Calu3 (cell line): ENCODE data around the gene EP400. TPM values are rescaled to one million over a fixed set of nuclear protein-coding genes. Genes with fewer than 3 reads are reported as not detected.

ENCODE experiments used
- BruUV-seq: library from RNA; stranded (reverse); fragments of 400-500 nt; replicated peaks from 2 replicates; lab custom pipeline; 2021; lab: Mats Ljungman, UMichigan
- CTCF ChIA-PET: fragments of 300-600 bp; sonication (Branson Sonifier 250); formaldehyde crosslinking; loops from one replicate; lab custom pipeline; 2022; ENCODE audit warnings: antibody characterized with exemption; lab: Charles Lee
- DNase-seq: peaks from one replicate; pipeline ENCODE4 v3.0.0; 2022
- H3K27ac Mint-ChIP-seq: one replicate; pipeline ENCODE4 v1.8.0; 2022; ENCODE audit warnings: mixed read lengths; ENCODE audit not compliant: unreplicated experiment
- H3K27me3 Mint-ChIP-seq: one replicate; pipeline ENCODE4 v1.8.0; 2022; ENCODE audit warnings: mixed read lengths; ENCODE audit not compliant: unreplicated experiment
- H3K36me3 Mint-ChIP-seq: one replicate; pipeline ENCODE4 v1.8.0; 2022; ENCODE audit warnings: mild to moderate bottlenecking, moderate library complexity, mixed read lengths; ENCODE audit not compliant: insufficient read depth, unreplicated experiment
- H3K4me1 Mint-ChIP-seq: one replicate; pipeline ENCODE4 v1.8.0; 2022; ENCODE audit warnings: mild to moderate bottlenecking, low read depth, mixed read lengths; ENCODE audit not compliant: unreplicated experiment
- H3K4me3 Mint-ChIP-seq: one replicate; pipeline ENCODE4 v1.8.0; 2022; ENCODE audit warnings: mild to moderate bottlenecking, low read depth, moderate library complexity, mixed read lengths; ENCODE audit not compliant: unreplicated experiment
- H3K9me3 Mint-ChIP-seq: one replicate; pipeline ENCODE4 v1.8.0; 2022; ENCODE audit warnings: low read depth, mixed read lengths; ENCODE audit not compliant: unreplicated experiment
- intact Hi-C: fragments of 100-400 bp; cut with micrococcal nuclease; formaldehyde crosslinking; loops from one replicate; pipeline ENCODE4 v1.10.0; 2022; ENCODE audit not compliant: unreplicated experiment
- total RNA-seq: library from RNA; stranded (reverse); gene quantifications from 2 replicates; pipeline ENCODE4 v1.2.3, GENCODE V29; 2022
- TF ChIP-seq, protein P1 (sequence below): fragments of 200-600 bp; IDR thresholded peaks from one replicate; pipeline ENCODE4 v1.8.0; 2022; ENCODE audit warnings: antibody characterized with exemption; ENCODE audit not compliant: unreplicated experiment

EP400 gene
- total RNA-seq, 1 experiment from 2014 or later = 88.7 TPM

- Mint-ChIP-seq H3K36me3 (peaks cover 43% of the 10 kb centered on the region), H3K9me3 (no peaks in the 10 kb centered on the region), H3K27me3 (no peaks in the 10 kb centered on the region), H3K4me3 (no peak overlapping the region), H3K4me1 (no peaks in the 10 kb centered on the region), H3K27ac (no peak overlapping the region)
- BruUV-seq = no TSS peak
- no peak for DNase-seq
- intact Hi-C loops = no loop called here
- CTCF ChIA-PET = no interaction called here
- TF ChIP-seq, protein P1, sequence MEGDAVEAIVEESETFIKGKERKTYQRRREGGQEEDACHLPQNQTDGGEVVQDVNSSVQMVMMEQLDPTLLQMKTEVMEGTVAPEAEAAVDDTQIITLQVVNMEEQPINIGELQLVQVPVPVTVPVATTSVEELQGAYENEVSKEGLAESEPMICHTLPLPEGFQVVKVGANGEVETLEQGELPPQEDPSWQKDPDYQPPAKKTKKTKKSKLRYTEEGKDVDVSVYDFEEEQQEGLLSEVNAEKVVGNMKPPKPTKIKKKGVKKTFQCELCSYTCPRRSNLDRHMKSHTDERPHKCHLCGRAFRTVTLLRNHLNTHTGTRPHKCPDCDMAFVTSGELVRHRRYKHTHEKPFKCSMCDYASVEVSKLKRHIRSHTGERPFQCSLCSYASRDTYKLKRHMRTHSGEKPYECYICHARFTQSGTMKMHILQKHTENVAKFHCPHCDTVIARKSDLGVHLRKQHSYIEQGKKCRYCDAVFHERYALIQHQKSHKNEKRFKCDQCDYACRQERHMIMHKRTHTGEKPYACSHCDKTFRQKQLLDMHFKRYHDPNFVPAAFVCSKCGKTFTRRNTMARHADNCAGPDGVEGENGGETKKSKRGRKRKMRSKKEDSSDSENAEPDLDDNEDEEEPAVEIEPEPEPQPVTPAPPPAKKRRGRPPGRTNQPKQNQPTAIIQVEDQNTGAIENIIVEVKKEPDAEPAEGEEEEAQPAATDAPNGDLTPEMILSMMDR = no peak
Measured at GRCh38 chr12:131989021-131989420, 39.3 kb downstream of the EP400 start.

DNA sequence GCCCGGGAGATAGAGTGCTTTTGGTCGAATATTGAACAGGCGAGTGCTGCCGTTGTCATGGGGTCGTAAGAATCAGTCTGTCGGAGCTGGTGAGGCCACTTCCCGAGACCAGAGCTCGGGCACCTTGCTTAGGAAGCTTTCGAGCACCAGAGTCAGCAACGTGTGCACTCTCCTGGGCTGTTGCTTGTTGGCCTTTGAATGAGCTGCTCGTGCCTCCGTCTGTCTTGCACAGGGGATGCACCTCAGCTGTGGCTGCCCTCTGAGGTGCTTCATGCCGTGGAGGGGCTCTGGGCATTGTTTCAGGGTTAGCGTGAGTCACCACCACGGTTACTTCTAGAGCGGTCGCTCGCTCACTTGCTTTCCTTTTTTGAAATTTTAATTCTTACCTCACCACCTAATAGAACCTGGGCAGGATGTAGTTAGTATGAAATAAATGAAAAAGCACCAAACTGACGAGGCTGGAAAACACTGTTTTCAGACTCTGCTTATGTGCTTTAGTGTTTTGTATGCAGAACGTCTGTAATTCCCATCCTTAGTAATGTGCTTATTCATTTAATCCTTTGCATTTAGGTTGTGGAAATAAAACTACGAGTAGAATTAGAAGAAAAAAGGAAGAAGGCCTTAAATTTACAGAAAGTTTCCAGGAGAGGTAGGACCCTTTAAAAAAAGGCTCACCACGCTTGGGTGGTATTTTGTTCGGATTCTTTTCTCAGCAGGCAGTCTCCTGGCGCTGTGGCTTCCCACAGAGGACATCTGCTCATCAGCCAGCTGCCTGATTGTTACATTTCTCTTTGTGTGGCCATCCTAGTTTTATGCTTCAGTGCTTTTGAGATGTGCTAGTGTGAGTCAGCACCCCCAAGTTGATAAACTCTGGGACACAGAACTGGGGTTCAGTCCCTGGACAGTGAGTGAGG, 40.6 kb downstream of the EP400 start:
- intact Hi-C loops = no loop called here
- TF ChIP-seq, protein P1 = no peak
- H3K27me3 Mint-ChIP-seq = no peaks in the 10 kb centered on the region
- H3K36me3 Mint-ChIP-seq = peaks cover 40% of the 10 kb centered on the region
- no TSS peak for BruUV-seq
- no peaks in the 10 kb centered on the region for H3K4me1 Mint-ChIP-seq
- no peak overlapping the region for H3K4me3 Mint-ChIP-seq
- H3K27ac Mint-ChIP-seq = no peak overlapping the region
- no peaks in the 10 kb centered on the region for H3K9me3 Mint-ChIP-seq
- CTCF ChIA-PET = interaction anchor here (0.8 kb wide), 1 partner anchor 130 kb away, joined by 4 read pairs; no protein-coding TSS in a partner anchor
- no peak for DNase-seq

DNA sequence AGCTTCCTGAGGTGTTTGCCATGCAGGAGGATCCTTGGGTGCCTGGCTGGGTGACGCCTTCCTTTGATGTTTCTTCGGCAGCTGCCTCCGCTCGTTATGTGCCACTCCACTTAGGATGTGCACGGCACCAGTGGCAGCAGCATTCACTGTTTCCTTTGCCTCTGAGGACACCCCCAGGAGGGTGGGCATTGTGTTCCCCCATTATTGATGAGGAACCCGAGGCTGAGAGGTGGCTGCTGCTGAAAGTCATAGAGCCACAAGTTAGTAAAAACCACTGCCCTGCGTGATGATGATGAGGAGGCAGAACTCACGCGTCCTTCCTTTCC, 41.2 kb downstream of the EP400 start:
- H3K36me3 Mint-ChIP-seq = peaks cover 40% of the 10 kb centered on the region
- intact Hi-C loops = no loop called here
- H3K27ac Mint-ChIP-seq = no peak overlapping the region
- CTCF ChIA-PET = no interaction called here
- H3K27me3 Mint-ChIP-seq = no peaks in the 10 kb centered on the region
- TF ChIP-seq, protein P1 = no peak
- no peaks in the 10 kb centered on the region for H3K4me1 Mint-ChIP-seq
- H3K9me3 Mint-ChIP-seq = no peaks in the 10 kb centered on the region
- no peak overlapping the region for H3K4me3 Mint-ChIP-seq
- no peak for DNase-seq
- no TSS peak for BruUV-seq

- BruUV-seq = no TSS peak
- TF ChIP-seq, protein P1 = no peak
- Mint-ChIP-seq H3K4me3 (no peak overlapping the region), H3K27ac (no peak overlapping the region), H3K9me3 (no peaks in the 10 kb centered on the region), H3K36me3 (peaks cover 30% of the 10 kb centered on the region), H3K27me3 (no peaks in the 10 kb centered on the region), H3K4me1 (no peaks in the 10 kb centered on the region)
- CTCF ChIA-PET = interaction anchor here (0.7 kb wide), 1 partner anchor 141 kb away, joined by 4 read pairs; no protein-coding TSS in a partner anchor
- no peak for DNase-seq
- intact Hi-C loops = no loop called here
Measured at GRCh38 chr12:131991816-131992430, 42.2 kb downstream of the EP400 start.
